Testis (tissue), 3 donors: ENCODE data around the gene CNNM3. TPM values are rescaled to one million over a fixed set of nuclear protein-coding genes. Genes with fewer than 3 reads are reported as not detected.

Experiments
- DNase-seq: peaks from one replicate; pipeline ENCODE4 v3.0.0-alpha.2; 2019
- H3K27ac ChIP-seq, 2 donors: fragments of 200-600 bp; sonication (generic); one replicate each; pipeline ENCODE4 v1.5.1; 2019
- H3K27me3 ChIP-seq: fragments of 200-600 bp; sonication (generic); one replicate; pipeline ENCODE4 v1.5.1; 2019
- H3K36me3 ChIP-seq: fragments of 200-600 bp; sonication (generic); one replicate; pipeline ENCODE4 v1.5.1; 2017; ENCODE audit warnings: low read depth; ENCODE audit errors: missing control alignments
- H3K4me1 ChIP-seq: fragments of 200-600 bp; sonication (generic); one replicate; pipeline ENCODE4 v1.5.1; 2019
- H3K4me3 ChIP-seq, 2 donors: fragments of 200-600 bp; sonication (generic); one replicate each; pipeline ENCODE4 v1.5.1; 2017 to 2019
- H3K9me3 ChIP-seq: fragments of 200-600 bp; sonication (generic); one replicate; pipeline ENCODE4 v1.5.1; 2017
- POLR2A ChIP-seq: fragments of 450-650 bp; IDR thresholded peaks from one replicate; pipeline ENCODE4 v1.6.1; 2017; ENCODE audit warnings: antibody characterized with exemption, mild to moderate bottlenecking, moderate library complexity
- WGBS, 2 donors: methylation state at CpG; one replicate each; pipeline ENCODE4 v1.1.5; 2018; 5-methylcytosine and 5-hydroxymethylcytosine counted together
- intact Hi-C: fragments of 100-400 bp; cut with DNase I; formaldehyde crosslinking; loops from one replicate; pipeline ENCODE4 v1.15.1; 2023; ENCODE audit warnings: low total_unique reads
- polyA plus RNA-seq: library from polyadenylated mRNA; stranded (reverse); fragments of 350-450 nt; fragmentation: Illumina TruSeq; extraction: RNeasy Lipid Tissue Mini Kit (QIAGEN cat#74804); gene quantifications from one replicate; pipeline ENCODE4 v1.2.3, GENCODE V29; 2014; ENCODE audit warnings: low read depth, low replicate concordance; ENCODE audit not compliant: insufficient read depth
- total RNA-seq, 2 donors: library from RNA; depleted of rRNA; stranded (reverse); fragments of >200 nt; gene quantifications; one replicate each; pipeline ENCODE4 v1.2.3, GENCODE V29; 2016
- TF ChIP-seq, protein P1 (sequence below), 3 experiments: fragments of 450-650 bp in 2 of 3; fragments of 200-600 bp in 1 of 3; sonication (generic) in 1 of 3; IDR thresholded peaks; one replicate each; pipeline ENCODE4 v1.5.1; 2016 to 2019; ENCODE audit warnings: antibody characterized with exemption in 3 of 3, mild to moderate bottlenecking in 2 of 3, moderate library complexity in 1 of 3

Gene CNNM3
- total and polyA plus RNA-seq, 3 donors from 2014 or later: 32.2 to 33.6 (median 33.5) TPM

DNA sequence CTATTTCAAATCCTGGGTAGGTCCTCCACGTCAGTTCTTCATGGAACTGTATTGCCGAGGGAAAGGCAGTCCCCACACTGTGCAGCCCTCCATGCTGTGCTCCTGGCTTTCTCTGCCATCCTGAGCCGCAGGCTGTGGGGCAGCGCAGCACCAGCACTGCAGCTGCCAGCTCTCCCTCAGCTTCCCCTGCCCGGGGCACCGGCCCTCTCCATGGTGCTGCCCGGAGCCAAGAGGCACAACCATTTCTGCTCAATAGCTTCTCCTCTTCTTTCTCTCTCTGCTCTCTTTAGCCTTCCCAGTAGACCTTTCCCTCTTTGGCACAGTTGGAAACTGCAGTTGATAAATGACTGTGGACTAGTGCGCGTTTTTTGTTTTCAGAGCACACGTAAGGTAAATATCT is 15.6 kb downstream of the CNNM3 start:
- Histone ChIP-seq H3K4me3 (no peak overlapping the region), H3K36me3 (no peaks in the 10 kb centered on the region), H3K27me3 (no peaks in the 10 kb centered on the region), H3K9me3 (no peaks in the 10 kb centered on the region), H3K27ac (no peak overlapping the region), H3K4me1 (peaks cover 14% of the 10 kb centered on the region)
- TF ChIP-seq, protein P1, sequence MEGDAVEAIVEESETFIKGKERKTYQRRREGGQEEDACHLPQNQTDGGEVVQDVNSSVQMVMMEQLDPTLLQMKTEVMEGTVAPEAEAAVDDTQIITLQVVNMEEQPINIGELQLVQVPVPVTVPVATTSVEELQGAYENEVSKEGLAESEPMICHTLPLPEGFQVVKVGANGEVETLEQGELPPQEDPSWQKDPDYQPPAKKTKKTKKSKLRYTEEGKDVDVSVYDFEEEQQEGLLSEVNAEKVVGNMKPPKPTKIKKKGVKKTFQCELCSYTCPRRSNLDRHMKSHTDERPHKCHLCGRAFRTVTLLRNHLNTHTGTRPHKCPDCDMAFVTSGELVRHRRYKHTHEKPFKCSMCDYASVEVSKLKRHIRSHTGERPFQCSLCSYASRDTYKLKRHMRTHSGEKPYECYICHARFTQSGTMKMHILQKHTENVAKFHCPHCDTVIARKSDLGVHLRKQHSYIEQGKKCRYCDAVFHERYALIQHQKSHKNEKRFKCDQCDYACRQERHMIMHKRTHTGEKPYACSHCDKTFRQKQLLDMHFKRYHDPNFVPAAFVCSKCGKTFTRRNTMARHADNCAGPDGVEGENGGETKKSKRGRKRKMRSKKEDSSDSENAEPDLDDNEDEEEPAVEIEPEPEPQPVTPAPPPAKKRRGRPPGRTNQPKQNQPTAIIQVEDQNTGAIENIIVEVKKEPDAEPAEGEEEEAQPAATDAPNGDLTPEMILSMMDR (IDR thresholded peaks at IDR 0.05): no peak
- no peak for TF ChIP-seq POLR2A
- intact Hi-C loops: no loop called here
- WGBS, 2 donors: 71 to 89% methylated on average over 10 of the region's 10 CpGs
- no peak for DNase-seq

DNA sequence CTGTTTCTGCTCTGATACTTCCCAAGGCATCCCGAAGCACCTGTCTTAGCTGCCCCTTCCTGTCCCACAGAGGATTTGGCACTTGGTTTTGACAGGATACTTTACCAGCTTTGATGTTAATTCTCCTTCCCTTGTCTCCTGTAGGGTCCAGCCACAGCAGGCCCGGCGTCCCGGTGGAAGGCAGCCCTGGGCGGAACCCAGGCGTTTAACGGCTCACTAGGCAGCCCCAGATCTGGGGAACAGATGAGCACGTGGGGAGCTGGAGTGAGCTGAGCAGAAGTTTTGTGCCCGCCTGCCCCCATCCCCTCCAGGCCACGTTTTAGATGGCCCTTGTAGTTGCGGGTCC is 16.3 kb downstream of the CNNM3 start:
- Histone ChIP-seq H3K4me3 (no peak overlapping the region), H3K9me3 (no peaks in the 10 kb centered on the region), H3K36me3 (no peaks in the 10 kb centered on the region), H3K27ac (peak overlapping the region in 1 of 2 donors; percentile 15), H3K27me3 (no peaks in the 10 kb centered on the region), H3K4me1 (peaks cover 14% of the 10 kb centered on the region)
- whole genome bisulfite sequencing, 2 donors: 37 to 80% methylated on average over 8 to 11 of the region's 11 CpGs
- intact Hi-C loops: no loop called here
- DNase-seq: no peak
- TF ChIP-seq POLR2A: no peak
- TF ChIP-seq, protein P1 (IDR thresholded peaks at IDR 0.05): no peak

DNA sequence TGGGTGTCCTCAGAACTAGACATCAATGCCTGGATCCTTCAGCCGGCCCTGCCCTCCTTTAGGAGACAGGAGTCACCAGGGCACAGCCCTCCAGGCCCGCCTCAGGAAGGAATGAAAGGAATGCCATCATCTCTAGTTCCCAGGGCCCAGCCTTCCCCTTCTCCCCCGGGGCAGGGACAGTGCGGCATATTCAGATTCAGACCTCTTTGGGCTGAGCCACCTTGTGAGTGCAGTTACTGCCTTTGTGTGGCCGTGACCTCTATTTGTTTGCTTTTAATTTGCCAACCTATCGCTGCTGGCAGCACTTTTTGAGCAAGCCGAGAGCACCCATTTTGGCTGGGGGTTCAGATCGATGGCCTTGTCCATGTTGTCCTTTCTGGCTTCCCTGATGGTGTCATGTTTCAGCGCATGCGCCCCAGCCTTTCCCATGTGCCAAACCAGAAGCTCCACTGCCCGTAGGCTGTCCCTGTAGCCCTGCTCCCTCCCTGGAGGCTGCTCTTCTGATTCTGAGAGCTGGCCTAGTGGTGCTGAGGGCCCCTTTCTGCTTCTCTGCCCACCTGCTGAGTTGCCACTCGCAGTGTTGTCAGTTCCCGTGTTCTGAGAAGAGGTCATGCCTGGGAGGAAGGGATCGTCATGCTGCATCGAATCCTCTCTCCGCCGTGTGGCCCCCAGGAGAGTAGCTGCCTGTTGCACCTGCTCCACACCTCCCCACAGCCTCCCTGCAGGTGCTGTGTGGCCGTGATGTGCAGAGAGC is 16.9 kb downstream of the CNNM3 start:
- peaks cover 14% of the 10 kb centered on the region for H3K4me1 ChIP-seq
- peak overlapping the region in 1 of 2 donors; percentile 15 for H3K27ac ChIP-seq
- no peaks in the 10 kb centered on the region for H3K9me3 ChIP-seq
- TF ChIP-seq POLR2A: no peak
- TF ChIP-seq, protein P1 (IDR thresholded peaks at IDR 0.05): no peak
- no peaks in the 10 kb centered on the region for H3K27me3 ChIP-seq
- WGBS, 2 donors: 36 to 43% methylated on average over 11 to 18 of the region's 18 CpGs
- intact Hi-C loops: no loop called here
- peak; percentile 75 for DNase-seq
- no peaks in the 10 kb centered on the region for H3K36me3 ChIP-seq
- H3K4me3 ChIP-seq: no peak overlapping the region

DNA sequence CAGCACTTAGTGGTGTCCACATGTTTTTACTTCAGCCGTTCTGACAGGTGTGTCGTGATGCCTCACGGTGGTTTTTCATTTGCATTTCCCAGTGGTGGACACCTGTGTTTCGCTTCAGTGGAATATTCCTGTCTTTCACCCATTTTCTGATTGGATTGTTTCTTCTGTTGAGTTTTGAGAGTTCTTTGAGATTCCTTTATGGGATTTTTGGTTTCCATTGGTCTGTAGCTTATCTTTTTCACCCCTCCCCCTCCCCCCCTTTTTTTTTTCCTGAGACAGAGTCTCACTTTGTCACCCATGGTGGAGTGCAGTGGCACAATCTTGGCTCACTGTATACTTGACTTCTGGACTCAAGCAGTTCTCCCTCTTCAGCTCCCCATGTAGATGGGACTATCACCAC is 19.8 kb downstream of the CNNM3 start:
- H3K9me3 ChIP-seq: no peaks in the 10 kb centered on the region
- WGBS, 2 donors: 96 to 99% methylated on average over 4 of the region's 4 CpGs
- no peak for DNase-seq
- H3K36me3 ChIP-seq: no peaks in the 10 kb centered on the region
- no peak for TF ChIP-seq POLR2A
- TF ChIP-seq, protein P1 (IDR thresholded peaks at IDR 0.05): no peak
- no peak overlapping the region for H3K27ac ChIP-seq
- intact Hi-C loops: no loop called here
- peaks cover 20% of the 10 kb centered on the region for H3K4me1 ChIP-seq
- no peak overlapping the region for H3K4me3 ChIP-seq
- H3K27me3 ChIP-seq: no peaks in the 10 kb centered on the region

DNA sequence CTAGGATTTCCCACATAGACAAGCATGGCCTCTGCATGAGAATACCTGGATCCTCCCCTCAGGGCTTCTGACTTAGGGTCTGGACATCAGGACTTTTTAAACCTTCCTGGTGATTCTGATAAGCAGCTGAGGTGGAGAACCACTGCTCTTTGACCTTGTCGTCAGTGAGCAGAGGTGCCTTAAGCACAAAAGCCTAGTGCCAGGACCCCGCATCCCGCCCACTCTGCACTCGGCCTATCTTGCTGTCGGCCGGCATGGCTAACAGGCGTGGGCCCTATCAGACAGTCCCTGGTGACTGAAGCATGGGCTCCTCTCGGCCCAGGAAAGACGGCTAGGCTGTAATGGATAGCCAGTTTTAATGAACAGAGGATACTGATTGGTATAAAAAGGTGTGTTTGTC is 21.5 kb downstream of the CNNM3 start:
- no peak for DNase-seq
- H3K36me3 ChIP-seq: no peaks in the 10 kb centered on the region
- no peak for TF ChIP-seq POLR2A
- TF ChIP-seq, protein P1 (IDR thresholded peaks at IDR 0.05): no peak
- intact Hi-C loops: no loop called here
- H3K9me3 ChIP-seq: no peaks in the 10 kb centered on the region
- H3K4me1 ChIP-seq: peaks cover 13% of the 10 kb centered on the region
- 92 to 94% methylated on average over 9 of the region's 9 CpGs for WGBS, 2 donors
- no peak overlapping the region for H3K27ac ChIP-seq
- H3K4me3 ChIP-seq: no peak overlapping the region
- no peaks in the 10 kb centered on the region for H3K27me3 ChIP-seq
